ENCODE measurements around the gene KCNC1.

GRCh38 chr11:17798716-17799115 is 64.1 kb downstream of the KCNC1 start:
- TF ChIP-seq POLR2A (IDR thresholded peaks at IDR 0.05; ENCODE audit: low read depth) (no peak), EP300 (IDR thresholded peaks at IDR 0.05) (no peak), CTCF (IDR thresholded peaks at IDR 0.05) (no peak), POLR2AphosphoS5 (IDR thresholded peaks at IDR 0.05) (no peak)

All from esophagus muscularis mucosa (tissue), 4 donors.